ENCODE data around the gene FUT6.

FUT6 gene

DNA sequence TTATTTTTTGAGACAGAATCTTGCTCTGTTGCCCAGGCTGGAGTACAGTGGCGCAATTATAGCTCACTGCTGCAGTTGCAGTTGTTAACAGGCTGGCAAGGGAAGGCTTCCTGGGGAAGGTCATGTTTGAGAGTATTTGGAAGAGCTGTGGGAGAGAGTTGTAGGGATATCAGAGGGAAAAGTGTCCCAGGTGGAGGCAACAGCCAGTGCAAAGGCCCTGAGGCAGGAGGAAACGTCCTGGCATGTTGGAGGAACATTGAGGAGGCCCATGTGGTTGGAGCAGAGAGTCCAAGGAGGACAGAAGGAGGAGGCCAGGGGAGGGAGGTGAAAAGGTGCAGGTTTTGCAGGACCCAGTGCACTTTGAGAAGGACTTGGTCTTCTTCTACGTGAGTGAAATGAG is 46.3 kb downstream of the FUT6 start:
- no peak overlapping the region for H3K27ac ChIP-seq (ENCODE audit: poor library complexity, severe bottlenecking)
- ATAC-seq (ENCODE audit: low read depth) (no peak), DNase-seq (ENCODE audit: low spot score) (no peak)
- no peaks in the 10 kb centered on the region for H3K27me3 ChIP-seq (ENCODE audit: insufficient read depth, poor library complexity, severe bottlenecking)
- TF ChIP-seq CTCF (IDR thresholded peaks at IDR 0.05; ENCODE audit: poor library complexity, severe bottlenecking): no peak
- H3K4me3 ChIP-seq (ENCODE audit: severe bottlenecking): no peak overlapping the region
- peaks cover 3% of the 10 kb centered on the region for H3K4me1 ChIP-seq (ENCODE audit: insufficient read depth, poor library complexity, severe bottlenecking)
- H3K36me3 ChIP-seq (ENCODE audit: low read depth): peaks cover 18% of the 10 kb centered on the region
- no peaks in the 10 kb centered on the region for H3K9me3 ChIP-seq (ENCODE audit: severe bottlenecking)

DNA sequence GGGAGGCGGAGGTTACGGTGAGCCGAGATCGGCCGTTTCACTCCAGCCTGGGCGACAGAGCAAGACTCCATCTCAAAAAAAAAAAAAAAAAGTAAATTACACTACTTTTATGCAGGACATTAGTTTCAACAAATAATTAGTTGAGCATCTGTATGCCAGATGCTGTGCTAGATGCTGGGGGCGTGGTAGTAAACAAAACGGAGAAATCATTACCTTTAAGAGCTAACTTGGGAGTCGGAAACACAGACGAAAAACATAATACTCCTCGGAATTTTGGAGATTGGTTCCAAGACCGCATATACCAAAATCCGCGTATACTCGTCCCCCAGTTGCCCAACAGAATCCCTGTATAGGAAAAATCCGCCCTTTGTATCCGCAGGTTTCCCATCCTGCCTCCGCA is 47.3 kb downstream of the FUT6 start:
- Histone ChIP-seq H3K27me3 (ENCODE audit: insufficient read depth, poor library complexity, severe bottlenecking) (no peaks in the 10 kb centered on the region), H3K4me3 (ENCODE audit: severe bottlenecking) (no peak overlapping the region), H3K4me1 (ENCODE audit: insufficient read depth, poor library complexity, severe bottlenecking) (peaks cover 3% of the 10 kb centered on the region), H3K36me3 (ENCODE audit: low read depth) (peaks cover 28% of the 10 kb centered on the region), H3K9me3 (ENCODE audit: severe bottlenecking) (no peaks in the 10 kb centered on the region), H3K27ac (ENCODE audit: poor library complexity, severe bottlenecking) (no peak overlapping the region)
- TF ChIP-seq CTCF (IDR thresholded peaks at IDR 0.05; ENCODE audit: poor library complexity, severe bottlenecking): no peak
- DNase-seq (ENCODE audit: low spot score) (no peak), ATAC-seq (ENCODE audit: low read depth) (no peak)

DNA sequence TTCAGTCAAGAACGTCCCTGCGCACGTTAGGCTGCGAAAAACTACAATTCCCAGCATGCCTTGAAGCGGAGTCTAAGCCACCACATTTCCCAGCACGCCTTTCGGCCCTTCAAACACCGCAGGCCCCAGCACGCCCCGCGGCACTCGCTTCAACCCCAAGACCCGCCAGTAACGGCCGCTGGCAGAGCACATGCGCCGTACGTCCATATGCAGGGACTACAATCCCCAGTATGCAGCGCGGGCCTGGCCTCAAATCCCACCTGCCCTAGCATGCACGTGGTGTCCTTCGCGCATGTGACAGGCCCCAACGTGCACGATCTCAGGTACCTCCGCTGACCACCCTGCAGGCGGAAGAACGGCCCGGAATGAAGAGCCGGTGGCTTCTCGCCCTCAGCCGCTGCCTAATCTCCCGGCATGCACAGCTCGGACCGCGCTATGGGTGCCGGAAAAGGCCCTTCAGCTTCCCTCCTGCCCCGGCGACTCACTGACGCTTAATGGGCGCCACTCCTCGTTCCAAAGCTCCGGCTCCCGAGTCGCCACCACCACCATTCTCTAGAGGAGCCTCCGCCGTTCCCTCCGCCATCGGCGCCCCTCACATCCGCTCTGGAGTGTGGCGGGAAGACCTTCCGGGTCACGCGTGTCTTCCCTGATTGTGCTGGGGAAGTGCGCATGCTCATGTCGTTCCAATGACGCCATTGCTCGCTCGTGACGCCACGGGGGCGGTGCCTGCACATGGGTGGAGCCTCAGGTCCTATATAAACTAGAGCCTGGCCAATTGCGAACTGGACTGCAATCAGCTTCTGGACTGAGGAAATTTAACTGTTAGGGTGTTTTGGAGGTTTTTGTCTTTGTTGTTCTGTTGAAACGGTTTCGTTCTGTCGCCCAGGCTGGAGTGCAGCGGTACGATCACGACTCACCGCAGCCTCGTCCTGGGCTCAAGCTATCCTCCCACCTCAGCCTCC is 48.7 kb downstream of the FUT6 start, which contains the start of gene DUS3L:
DUS3L (minus strand) TSS at position 605 of the 962 bp plus-strand sequence; CDS start at position 583, 22 bp downstream.
- Histone ChIP-seq H3K36me3 (ENCODE audit: low read depth) (peaks cover 37% of the 10 kb centered on the region), H3K27me3 (ENCODE audit: insufficient read depth, poor library complexity, severe bottlenecking) (no peaks in the 10 kb centered on the region), H3K4me1 (ENCODE audit: insufficient read depth, poor library complexity, severe bottlenecking) (peaks cover 3% of the 10 kb centered on the region), H3K27ac (ENCODE audit: poor library complexity, severe bottlenecking) (peak within 1 kb of the TSS; percentile 80), H3K9me3 (ENCODE audit: severe bottlenecking) (no peaks in the 10 kb centered on the region), H3K4me3 (ENCODE audit: severe bottlenecking) (peak within 1 kb of the TSS; percentile 60)
- DNase-seq (ENCODE audit: low spot score): peak; percentile 97
- no peak for TF ChIP-seq CTCF (IDR thresholded peaks at IDR 0.05; ENCODE audit: poor library complexity, severe bottlenecking)
- ATAC-seq (ENCODE audit: low read depth): peak; percentile 93

DNA sequence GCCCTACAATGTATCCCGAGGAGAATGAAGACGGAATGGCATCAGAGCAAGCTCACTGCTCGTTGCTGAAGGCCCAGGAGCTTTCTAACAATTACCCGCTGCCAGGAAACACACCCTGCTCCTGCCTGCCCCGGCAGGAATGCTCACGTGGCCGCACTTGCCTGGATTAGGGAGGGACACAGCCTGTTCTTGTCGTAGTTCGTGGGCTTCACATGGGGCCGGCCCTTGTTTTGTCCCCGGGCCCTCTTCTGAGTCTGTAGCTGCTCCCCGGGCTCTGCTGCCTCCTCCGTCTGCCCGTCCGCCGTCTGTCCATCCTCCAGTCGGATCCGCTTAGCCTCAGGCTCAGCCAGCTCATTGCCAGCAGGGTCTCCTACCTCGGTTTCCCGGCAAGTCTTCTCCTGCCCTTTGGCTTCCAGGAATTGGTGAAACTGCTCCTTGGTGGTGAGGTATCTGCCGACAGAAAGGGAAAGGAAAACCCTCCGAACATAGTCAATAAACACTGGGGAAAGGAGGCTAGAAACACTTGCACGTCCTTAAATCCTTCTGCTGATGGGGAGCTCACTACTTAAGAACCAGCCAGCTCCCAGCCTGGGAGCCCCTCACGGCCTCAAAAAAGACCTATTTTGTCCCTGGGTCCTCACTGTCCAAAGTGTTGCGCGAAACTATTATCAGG is 49.5 kb downstream of the FUT6 start:
- ATAC-seq (ENCODE audit: low read depth): no peak
- Histone ChIP-seq H3K27ac (ENCODE audit: poor library complexity, severe bottlenecking) (peak overlapping the region; percentile 80), H3K4me3 (ENCODE audit: severe bottlenecking) (peak overlapping the region; percentile 60), H3K27me3 (ENCODE audit: insufficient read depth, poor library complexity, severe bottlenecking) (no peaks in the 10 kb centered on the region), H3K36me3 (ENCODE audit: low read depth) (peaks cover 44% of the 10 kb centered on the region), H3K9me3 (ENCODE audit: severe bottlenecking) (no peaks in the 10 kb centered on the region), H3K4me1 (ENCODE audit: insufficient read depth, poor library complexity, severe bottlenecking) (peaks cover 3% of the 10 kb centered on the region)
- TF ChIP-seq CTCF (IDR thresholded peaks at IDR 0.05; ENCODE audit: poor library complexity, severe bottlenecking): no peak
- DNase-seq (ENCODE audit: low spot score): no peak

Data from RWPE2 (cell line).